Adipose tissue (tissue), 3 donors: Measurements from ENCODE around the gene PIK3R2. TPM values are rescaled to one million over a fixed set of nuclear protein-coding genes. Genes with fewer than 3 reads are reported as not detected.
"Not testable (repeated sequence)": the region's sequence is repeated elsewhere in the genome, so short reads cannot be mapped to it uniquely, and the experiment has no call there.

Experiments
- H3K27ac ChIP-seq: one replicate; pipeline ENCODE4 v1.5.1; 2013; ENCODE audit warnings: low read depth, low read length
- whole genome bisulfite sequencing, 3 donors: extraction: QIAGEN DNeasy Blood & Tissue Kit; methylation state at CpG; one replicate each; pipeline ENCODE4 v1.1.7; 2013; 5-methylcytosine and 5-hydroxymethylcytosine counted together
- polyA plus RNA-seq, 3 donors: library from polyadenylated mRNA; stranded (reverse); fragments of 200-250 nt; gene quantifications; one replicate each; pipeline ENCODE4 v1.2.3, GENCODE V29; 2013
- donor health status: healthy with polysubstance abuse.
- donor health status: Bipolar disorder and iron deficiency.
- donor health status: healthy.

Gene PIK3R2
- polyA plus RNA-seq, result 1 to 10 TPM; 1.4 to 5.2 (median 1.6) TPM

DNA sequence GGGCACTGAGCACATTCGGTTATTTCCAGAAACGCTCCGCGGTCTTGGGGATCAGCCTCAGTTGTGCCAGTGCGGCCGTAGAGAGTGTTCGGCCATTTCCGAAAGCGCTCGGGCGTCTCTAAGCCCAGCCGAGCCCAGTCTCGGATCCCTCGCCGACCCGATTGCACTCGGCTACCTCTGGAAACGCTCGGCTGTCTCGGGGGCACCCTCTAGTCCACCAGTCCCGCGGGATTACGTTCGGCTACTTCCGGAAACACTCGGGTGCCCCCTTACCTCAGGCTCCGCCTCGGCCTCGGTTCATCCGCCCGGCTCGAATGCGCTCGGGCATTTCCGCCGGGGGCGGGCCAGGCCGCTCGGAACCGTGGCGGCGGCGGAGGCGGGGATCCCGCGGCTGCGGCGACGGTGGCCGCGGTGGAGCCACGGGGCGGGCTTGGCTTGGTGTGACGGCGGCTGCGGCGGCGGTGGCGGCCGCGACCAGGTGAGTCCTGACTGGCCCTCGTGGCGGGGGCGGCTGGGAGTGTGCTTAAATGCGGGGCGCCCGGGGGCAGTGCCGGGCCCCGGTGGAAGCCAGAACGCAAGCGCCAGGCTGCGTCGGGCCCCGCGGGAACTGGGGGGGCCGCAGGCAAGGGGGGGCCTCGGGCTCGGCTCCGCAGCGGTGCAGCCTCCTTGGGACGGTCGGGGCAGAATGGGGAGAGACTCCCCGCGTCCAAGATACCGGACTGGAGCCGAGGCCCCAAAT lies at the start of gene PIK3R2:
Gene PIK3R2 (plus strand): TSS at position 347 of the 739 bp plus-strand sequence. CDS start 2,717 bp downstream, outside the sequence.
- peak within 1 kb of the TSS; percentile 88 for H3K27ac ChIP-seq
- 0 to 1% (median 0%) methylated on average over 54 to 86 of the region's 86 CpGs for WGBS, 3 donors

DNA sequence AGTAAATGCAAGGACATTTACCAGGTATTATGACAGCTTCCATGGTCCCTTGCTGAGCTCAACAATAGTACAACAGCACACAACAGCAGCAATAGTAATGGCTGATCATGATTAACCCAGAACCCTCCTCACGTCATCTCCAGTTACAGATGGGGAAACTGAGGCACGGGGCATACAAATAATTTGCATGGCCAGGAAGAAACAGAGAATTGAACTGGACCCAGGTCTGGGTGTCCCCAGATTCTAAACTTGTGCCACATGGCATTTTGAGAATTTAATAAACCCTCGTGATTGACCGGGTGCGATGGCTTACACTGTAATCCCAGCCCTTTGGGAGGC lies 48.2 kb upstream of the PIK3R2 start:
- H3K27ac ChIP-seq, result no peak overlapping the region
- 65 to 74% (median 68%) methylated on average over 5 of the region's 5 CpGs for WGBS, 3 donors

DNA sequence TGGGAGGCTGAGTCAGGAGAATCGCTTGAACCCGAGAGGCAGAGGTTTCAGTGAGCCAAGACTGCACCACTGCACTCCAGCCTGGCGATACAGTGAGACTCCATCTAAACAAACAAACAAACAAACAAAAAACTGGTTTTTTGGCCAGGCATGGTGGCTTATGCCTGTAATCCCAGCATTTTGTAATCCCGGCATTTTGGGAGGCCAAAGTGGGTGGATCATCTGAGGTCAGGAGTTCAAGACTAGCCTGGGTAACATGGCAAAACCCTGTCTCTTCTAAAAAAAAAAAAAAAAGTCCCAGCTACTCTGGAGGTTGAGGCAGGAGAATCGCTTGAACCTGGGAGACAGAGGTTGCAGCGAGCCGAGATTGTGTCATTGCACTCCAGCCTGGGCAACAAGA lies 47.7 kb upstream of the PIK3R2 start:
- WGBS, 3 donors, result 77 to 87% (median 79%) methylated on average over 7 of the region's 7 CpGs

DNA sequence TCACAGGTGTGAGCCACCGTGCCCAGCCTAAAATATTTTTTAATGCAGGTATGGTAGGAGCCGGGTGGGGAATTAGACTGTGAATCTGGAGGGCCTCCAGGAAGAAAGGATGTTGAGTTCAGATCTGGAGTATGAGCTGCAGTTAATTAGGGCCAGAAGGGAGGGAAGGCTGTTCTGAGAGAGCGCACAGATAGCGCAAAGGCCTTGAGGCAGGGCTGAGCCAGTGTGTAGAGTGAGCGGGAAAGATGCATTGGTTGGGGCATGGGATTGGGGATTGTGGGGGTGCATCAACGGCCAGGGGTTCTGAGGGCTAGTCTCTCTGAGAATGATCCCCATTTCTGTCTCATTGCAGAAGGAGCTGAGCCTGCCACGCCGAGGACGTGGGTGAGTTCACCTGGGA lies 45.7 kb upstream of the PIK3R2 start:
- 90 to 96% (median 90%) methylated on average over 9 of the region's 9 CpGs for WGBS, 3 donors
- H3K27ac ChIP-seq, result no peak overlapping the region

More for the DNA sequence above, 47.7 kb upstream of the PIK3R2 start:
- H3K27ac ChIP-seq, result not testable (repeated sequence)

DNA sequence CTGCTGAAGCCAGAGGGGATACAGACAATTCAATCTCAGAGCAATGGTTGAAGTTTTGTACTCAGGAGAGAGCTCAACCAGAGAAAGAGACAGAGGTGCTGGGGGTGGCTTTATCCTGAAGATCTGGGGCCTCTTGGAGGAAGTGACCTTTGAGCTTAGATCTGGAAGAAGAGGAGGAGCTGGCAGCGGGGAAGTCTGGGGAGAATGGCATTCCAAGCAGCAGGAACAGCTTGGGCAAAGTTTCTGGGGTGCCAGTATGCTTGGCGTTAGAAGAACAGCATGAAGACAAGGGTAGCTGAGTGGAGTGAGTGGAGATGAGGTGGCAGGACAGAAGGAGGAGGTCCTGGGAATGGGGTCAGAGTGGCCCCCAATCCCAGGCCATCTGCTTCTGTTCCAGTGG lies 44.1 kb upstream of the PIK3R2 start:
- H3K27ac ChIP-seq, result no peak overlapping the region
- 22 to 72% (median 66%) methylated on average over 2 of the region's 2 CpGs for WGBS, 3 donors

DNA sequence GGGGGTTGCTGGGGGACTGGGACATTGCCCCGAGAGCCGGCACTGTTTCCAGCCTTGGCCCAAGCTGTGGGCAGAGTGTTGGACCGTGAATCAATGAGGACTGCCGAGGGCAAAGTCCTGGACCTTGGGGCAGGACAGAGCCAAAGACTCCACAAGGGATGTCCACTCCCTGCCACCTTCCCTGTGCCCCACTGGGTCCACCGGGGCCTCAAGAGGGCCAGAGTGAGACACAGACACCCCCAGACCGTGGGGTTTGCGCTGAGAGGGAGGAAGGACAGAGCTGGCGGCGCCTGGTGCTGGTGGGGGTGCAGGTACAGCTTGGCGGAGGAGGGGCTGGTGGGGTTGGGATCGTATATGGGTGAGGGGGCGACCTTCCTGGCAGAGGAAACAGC lies 43.6 kb upstream of the PIK3R2 start:
- H3K27ac ChIP-seq, result no peak overlapping the region
- 41 to 57% (median 55%) methylated on average over 11 to 12 of the region's 12 CpGs for WGBS, 3 donors

DNA sequence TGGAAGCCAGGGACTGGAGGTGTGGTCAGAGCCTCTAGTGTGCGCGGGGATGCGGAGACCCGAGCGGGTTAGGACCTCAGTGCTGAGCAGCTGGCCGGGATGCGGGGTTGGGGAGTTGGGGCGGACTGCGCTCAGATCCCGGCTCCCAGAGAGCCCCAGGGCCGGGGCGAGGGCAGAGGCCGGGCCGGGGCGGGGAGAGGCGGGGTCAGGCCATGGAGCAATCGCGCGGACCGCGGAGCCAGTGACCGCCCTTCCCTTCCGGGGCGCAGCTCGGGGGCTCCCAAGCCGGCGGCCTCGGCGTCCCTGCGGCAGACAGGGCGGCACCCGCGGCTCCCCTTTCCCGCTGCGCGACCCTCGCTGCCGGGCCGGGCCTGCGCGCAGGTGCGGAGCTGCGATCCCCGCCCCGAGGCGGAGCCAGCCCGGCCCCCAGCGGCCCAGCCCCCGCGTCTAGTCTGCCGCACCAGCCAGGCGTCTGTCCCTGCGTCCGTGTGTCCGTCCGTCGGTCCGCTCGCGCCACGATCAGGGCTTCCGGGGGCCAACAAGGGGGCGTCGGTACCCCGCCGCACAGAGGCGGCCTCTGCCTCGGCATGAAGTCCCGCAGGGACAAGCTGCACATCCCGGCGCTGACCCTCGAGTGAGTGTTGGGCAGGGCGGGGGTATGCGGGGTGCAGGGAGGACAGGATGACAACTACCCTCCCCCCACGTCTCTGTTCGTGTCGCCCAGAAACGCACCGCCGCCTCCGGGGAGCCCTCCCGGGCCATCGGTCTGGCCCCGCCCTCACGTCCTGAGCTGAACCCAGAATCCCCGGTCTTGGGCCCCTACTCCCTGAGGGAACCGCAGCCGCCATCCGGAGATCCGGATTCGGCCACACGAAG lies 43.0 kb upstream of the PIK3R2 start:
- WGBS, 3 donors, result 1 to 2% (median 1%) methylated on average over 61 to 89 of the region's 92 CpGs
- peak overlapping the region; percentile 7 for H3K27ac ChIP-seq

DNA sequence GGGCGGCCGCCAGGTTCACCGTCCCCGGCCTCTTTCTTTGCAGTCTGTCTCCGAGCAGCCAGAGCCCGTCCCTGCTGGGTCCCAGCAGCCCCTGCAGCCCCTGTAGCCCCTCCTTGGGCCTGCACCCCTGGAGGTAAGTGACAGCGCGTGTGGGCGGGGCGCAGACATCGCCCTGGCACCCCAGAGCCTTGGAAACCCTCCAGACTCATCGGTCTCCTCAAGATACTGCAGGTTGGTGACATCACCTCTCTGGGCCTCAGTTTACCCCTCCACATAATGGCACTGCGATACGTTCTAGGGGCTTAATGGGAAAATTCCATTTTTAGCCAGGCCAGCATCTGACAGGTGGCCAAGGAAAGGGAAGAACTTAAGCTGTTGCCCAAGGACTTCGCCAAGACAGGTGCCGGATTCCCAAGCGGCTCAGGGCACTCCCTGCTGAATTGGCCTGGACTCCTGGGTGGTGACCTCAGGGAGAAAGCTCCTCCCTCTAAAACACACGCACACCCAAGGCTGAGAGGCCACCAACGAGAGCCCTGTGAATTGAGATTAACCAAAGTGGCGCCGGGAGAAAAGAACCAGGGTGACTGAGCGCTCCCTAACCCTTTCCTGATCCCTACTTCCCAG lies 42.2 kb upstream of the PIK3R2 start:
- 22 to 45% (median 44%) methylated on average over 21 to 22 of the region's 22 CpGs for WGBS, 3 donors
- H3K27ac ChIP-seq, result no peak overlapping the region

DNA sequence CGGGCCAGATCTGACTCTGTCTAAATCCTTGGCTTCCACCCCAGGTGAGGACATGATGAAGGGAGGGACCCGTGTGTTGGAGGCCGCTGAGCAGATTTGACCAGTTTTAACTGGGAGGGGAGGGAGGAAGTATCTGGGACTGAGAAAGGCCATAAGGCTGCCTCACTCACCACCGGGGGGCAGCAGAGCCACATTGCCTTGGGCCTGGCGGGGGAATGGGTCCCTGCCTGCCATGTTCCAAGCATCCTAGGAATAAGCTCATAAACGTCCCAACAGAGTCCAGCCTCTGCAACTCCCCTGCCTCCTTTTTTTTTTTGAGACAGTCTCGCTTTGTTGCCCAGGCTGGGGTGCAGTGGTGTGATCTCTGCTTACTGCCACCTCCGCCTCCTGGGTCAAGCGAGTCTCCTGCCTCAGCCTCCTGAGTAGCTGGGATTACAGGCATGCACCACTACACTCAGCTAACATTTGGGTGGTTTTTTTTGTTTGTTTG lies 39.9 kb upstream of the PIK3R2 start:
- 32 to 34% (median 34%) methylated on average over 9 of the region's 9 CpGs for WGBS, 3 donors
- no peak overlapping the region for H3K27ac ChIP-seq

DNA sequence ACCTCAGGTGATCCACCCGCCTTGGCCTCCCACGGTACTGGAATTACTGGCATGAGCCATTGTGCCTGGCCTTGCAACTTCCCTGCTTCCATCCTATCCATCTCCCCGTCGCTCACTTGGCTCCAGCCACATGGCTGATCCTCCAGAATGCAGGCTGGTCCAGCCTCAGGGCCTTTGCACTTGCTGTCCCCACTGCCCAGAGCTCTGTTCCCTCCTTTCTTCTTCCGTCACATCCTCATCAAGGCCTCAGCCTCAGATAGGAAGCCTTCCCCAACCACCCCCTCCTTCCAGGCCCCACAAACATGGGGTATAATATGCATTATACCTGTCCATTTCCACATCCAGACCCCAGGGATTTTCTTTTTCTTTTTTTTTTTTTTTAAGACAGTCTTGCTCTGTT lies 39.1 kb upstream of the PIK3R2 start:
- no peak overlapping the region for H3K27ac ChIP-seq
- WGBS, 3 donors, result 73 to 94% (median 94%) methylated on average over 5 of the region's 5 CpGs

DNA sequence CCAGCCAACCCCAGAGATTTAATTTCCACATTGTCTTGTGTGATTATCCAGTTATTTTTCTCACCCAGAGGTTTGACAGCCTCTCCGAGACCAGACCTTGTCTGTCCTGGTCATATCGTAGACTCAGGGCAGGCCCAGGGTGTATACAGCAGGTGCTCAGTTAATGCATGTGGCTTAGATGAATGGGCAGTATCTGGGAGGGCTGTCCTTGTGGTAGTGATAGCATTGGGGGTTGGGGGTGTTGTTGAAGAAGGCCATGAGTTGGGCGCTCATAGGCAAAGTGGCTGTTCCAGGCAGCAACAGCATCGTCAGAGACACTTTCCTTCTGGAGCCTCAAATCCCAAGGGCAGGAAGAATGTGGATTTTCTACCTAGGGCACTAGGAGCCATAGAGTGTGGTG lies 38.5 kb upstream of the PIK3R2 start:
- WGBS, 3 donors, result 84 to 97% (median 96%) methylated on average over 4 of the region's 4 CpGs
- H3K27ac ChIP-seq, result no peak overlapping the region

DNA sequence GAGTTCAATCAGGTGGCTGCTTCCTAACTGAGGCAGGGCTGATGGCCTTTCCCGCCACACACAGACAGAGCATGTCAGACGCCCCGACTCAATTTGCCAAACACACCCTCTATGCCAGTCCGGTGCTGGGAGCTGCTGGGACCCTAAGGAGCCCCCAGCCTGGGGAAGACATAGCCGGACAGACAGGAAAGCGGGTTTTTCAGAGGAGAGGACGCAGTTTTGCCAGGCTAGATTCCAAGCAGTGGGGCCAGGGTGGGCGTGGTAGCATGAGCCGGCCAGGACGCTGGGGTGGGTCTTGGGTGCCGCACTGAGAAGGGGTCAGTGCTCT lies 35.6 kb upstream of the PIK3R2 start:
- 22 to 23% (median 22%) methylated on average over 11 of the region's 11 CpGs for WGBS, 3 donors
- H3K27ac ChIP-seq, result no peak overlapping the region

DNA sequence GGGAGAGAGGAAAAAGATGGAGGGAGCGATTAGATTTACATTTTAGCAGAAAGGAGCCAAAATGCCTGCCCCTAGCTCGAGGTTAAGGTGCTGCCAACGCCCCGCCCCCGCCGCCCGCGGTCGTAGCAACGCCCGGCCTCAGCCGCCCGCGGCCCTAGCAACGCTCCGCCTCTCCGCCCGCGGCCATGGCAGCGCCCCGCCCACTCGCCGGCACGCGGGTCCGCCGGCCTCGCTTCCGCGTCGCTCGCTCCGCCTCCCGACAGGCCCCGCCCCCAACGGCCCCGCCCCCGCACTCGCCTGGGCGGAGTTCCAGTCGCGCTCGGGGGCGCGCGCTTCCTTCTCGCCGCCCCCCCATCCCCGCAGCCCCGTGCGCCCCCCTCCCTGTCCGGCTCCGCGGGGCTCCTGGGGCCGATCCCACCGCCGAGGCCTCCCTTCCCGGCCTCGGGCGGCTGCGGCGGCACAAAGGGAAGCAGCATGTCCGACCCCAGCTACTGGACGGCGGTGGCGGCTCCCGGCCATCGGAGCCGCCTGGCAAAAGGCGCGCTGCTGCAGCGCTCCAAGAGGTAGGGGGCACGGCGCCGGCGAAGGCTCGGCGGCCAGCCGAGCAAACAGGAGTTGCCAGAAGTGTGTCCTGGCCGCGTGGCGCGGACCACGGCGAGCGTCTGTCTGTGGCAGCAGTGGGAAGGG lies 35.1 kb upstream of the PIK3R2 start:
- no peak overlapping the region for H3K27ac ChIP-seq

DNA sequence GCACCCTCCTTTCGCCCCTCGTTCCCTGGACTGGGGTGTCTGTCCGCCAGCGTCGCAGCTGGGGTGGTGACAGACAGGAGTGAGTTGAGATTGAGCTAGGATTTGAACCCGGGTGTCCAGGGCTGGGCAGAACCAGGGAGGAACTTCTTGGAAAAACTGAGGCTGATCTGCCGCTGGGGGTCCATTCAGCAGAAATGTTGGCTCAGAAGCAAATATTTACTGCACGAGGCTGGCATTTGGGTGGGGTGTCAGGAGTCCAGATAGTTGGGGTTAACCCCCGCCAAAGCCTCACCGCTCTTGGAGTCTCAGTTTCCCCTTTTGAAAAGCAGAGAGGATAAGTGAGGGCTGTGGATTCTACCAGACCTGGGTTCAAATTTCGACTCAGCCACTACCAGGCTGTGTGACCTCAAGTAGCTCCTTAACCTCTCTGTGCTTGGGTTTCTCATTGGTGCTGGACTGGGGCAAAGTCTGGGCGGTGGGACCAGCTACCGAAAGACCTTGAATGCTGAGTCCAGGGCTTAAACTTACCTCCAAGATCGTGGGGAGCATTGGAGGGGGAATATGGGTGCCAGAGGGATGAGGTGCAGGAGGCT lies 34.4 kb upstream of the PIK3R2 start:
- WGBS, 3 donors, result 34 to 37% (median 37%) methylated on average over 14 of the region's 14 CpGs
- H3K27ac ChIP-seq, result no peak overlapping the region

More for the DNA sequence above, 35.1 kb upstream of the PIK3R2 start:
- 1 to 2% (median 1%) methylated on average over 47 to 82 of the region's 86 CpGs for WGBS, 3 donors

DNA sequence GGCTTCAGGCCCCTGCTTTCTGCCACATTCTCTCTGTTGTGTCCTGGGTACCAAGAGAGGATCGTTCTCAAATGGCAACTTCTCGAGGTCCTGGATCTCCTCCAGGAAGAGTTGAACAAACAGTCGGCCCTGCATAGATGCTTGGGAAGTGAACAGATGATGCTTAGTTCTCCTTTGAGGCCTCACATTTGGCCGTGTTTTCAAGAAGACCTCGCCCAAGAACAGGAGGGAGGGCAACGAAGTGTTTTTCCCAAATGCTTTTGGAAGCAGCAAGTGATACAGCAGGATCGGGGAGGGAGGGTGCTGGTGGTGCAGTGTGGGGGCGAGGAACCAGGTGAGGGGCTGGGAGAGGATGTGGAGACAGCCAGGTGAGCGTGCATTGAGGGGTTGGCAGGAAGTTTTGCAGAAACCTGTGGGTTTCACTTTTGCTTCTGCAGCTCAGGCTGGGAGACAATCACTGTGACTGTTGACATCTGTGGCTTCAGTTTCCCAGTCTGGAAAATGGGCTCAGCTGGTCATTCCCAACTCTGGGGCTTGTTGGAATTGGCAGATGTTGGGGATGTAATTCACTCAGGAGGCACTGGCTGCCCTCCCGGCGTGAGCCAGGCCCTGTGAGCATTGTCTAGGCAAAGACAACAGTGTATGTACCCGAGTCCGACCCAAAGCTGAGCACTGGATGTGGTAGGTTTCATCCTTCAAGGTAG lies 33.8 kb upstream of the PIK3R2 start:
- H3K27ac ChIP-seq, result no peak overlapping the region
- WGBS, 3 donors, result 31 to 38% (median 38%) methylated on average over 13 of the region's 13 CpGs

DNA sequence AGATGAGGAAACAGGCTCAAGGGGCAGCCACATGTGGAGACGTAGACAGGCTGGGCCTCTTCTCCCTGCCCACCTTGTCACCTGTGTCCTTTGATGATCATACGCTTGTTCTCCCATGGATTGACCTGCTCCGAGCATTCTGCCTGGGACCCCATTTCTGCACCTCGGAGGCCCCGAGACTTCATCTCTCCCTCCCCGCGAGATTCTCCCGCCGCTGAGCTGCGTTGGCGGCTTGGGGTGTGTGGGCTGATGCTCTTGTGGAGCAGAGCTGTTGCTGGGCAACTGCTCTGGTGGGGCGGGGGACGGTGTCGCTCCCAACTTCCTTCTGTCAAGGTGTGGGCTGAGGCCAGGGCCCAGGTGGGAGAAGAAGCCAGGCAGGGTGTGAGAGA lies 33.3 kb upstream of the PIK3R2 start:
- H3K27ac ChIP-seq, result no peak overlapping the region
- 79 to 85% (median 81%) methylated on average over 10 to 14 of the region's 14 CpGs for WGBS, 3 donors

DNA sequence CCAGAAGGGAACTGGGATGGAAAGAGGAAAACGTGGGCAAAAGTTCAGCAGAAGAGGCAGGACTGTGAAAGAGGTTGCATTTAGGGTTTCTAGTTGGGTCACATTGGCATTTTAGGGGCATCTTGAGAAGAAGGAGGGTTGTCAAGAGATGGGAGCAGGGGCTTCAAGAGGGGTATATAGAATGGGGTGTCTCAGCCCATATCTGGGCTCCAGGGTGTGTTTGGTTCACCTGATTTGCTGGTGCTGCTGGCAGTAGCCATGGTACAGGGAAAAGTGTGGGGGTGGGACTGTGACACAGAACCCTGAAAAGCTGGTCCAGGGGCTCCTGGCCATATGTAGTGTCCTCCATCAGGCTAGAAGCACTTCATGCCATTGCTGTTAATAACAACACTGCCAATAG lies 32.8 kb upstream of the PIK3R2 start:
- 49 to 69% (median 50%) methylated on average over 1 of the region's 1 CpG for WGBS, 3 donors
- H3K27ac ChIP-seq, result no peak overlapping the region

DNA sequence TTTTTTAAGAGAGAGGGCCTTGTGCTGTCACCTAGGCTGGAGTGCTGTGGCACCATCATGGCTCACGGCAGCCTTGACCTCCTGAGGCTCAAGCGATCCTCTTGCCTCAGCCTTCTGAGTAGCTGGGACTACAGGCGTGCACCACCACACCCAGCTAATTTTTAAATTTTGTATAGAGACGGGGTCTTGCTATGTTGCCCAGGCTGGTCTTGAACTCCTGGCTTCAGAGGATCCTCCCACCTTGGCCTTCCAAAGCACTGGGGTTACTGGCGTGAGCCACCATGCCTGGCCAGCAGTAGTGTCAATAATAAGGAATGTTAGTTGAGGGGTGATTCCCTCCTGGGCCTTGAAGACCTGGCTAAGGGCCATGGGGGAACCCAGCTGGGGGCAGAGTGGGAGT lies 31.8 kb upstream of the PIK3R2 start:
- H3K27ac ChIP-seq, result no peak overlapping the region
- 89 to 98% (median 97%) methylated on average over 5 of the region's 5 CpGs for WGBS, 3 donors
